Bone marrow (tissue), 2 donors: Measurements from ENCODE around the gene USP36.
"Not testable (repeated sequence)": the region's sequence is repeated elsewhere in the genome, so short reads cannot be mapped to it uniquely, and the experiment has no call there.

Source experiments
- DNase-seq, 2 donors: peaks; one replicate each; lab custom pipeline; 2025; lab: John Stamatoyannopoulos, UW

The USP36 gene

GRCh38 chr17:78872486-78872885 is 31.9 kb upstream of the USP36 start:
- no peak for DNase-seq

GRCh38 chr17:78870621-78871020 is 30.0 kb upstream of the USP36 start:
- DNase-seq: no peak

GRCh38 chr17:78868391-78868790 is 27.8 kb upstream of the USP36 start:
- DNase-seq: no peak

- not testable (repeated sequence) for DNase-seq
Measured at GRCh38 chr17:78867046-78867445, 26.4 kb upstream of the USP36 start.

GRCh38 chr17:78865682-78866390 is 25.2 kb upstream of the USP36 start:
- DNase-seq: peak; percentile 31 to 32

GRCh38 chr17:78864117-78864516 is 23.5 kb upstream of the USP36 start:
- no peak for DNase-seq

GRCh38 chr17:78862073-78863023 is 21.7 kb upstream of the USP36 start:
- DNase-seq: peak in 1 of 2 donors; percentile 52

GRCh38 chr17:78861229-78861628 is 20.6 kb upstream of the USP36 start:
- DNase-seq: no peak

GRCh38 chr17:78859051-78859450 is 18.4 kb upstream of the USP36 start:
- DNase-seq: no peak

GRCh38 chr17:78857266-78857665 is 16.7 kb upstream of the USP36 start:
- no peak for DNase-seq

- DNase-seq: no peak
Measured at GRCh38 chr17:78855561-78856165, 15.0 kb upstream of the USP36 start.

GRCh38 chr17:78854508-78854907 is 13.9 kb upstream of the USP36 start:
- no peak for DNase-seq

GRCh38 chr17:78853926-78854394 is 13.3 kb upstream of the USP36 start:
- DNase-seq: no peak

- no peak for DNase-seq
Measured at GRCh38 chr17:78852709-78853121, 12.1 kb upstream of the USP36 start.

- DNase-seq: no peak
Measured at GRCh38 chr17:78849026-78849425, 8.4 kb upstream of the USP36 start.

- no peak for DNase-seq
Measured at GRCh38 chr17:78847052-78847451, 6.4 kb upstream of the USP36 start.

GRCh38 chr17:78844301-78845005 is 3.8 kb upstream of the USP36 start:
- DNase-seq: peak in 1 of 2 donors; percentile 65

- no peak for DNase-seq
Measured at GRCh38 chr17:78842881-78843565, 2.4 kb upstream of the USP36 start.

GRCh38 chr17:78840530-78840779 is 159 bp downstream of the USP36 start:
- peak in 1 of 2 donors; percentile 63 for DNase-seq

GRCh38 chr17:78839762-78840529 is 668 bp downstream of the USP36 start:
- DNase-seq: no peak
